Suprapubic skin (tissue), 4 donors: Measurements from ENCODE around the gene CPXM1. TPM values are rescaled to one million over a fixed set of nuclear protein-coding genes. Genes with fewer than 3 reads are reported as not detected.
A peak's percentile ranks its signal among the peaks of the same experiment; 100 is the strongest.
"Not testable (repeated sequence)": the region's sequence is repeated elsewhere in the genome, so short reads cannot be mapped to it uniquely, and the experiment has no call there.

Experiments
- DNase-seq, 2 donors: peaks; one replicate each; pipeline ENCODE4 v3.0.0-alpha.2; 2019; ENCODE audit warnings: low spot score in 2 of 2
- H3K27ac ChIP-seq: fragments of 200-600 bp; sonication (generic); one replicate; pipeline ENCODE4 v1.5.1; 2019
- H3K27me3 ChIP-seq: fragments of 200-600 bp; sonication (generic); one replicate; pipeline ENCODE4 v1.5.1; 2019
- H3K36me3 ChIP-seq: fragments of 200-600 bp; sonication (generic); one replicate; pipeline ENCODE4 v1.5.1; 2019
- H3K4me1 ChIP-seq: fragments of 200-600 bp; sonication (generic); one replicate; pipeline ENCODE4 v1.5.1; 2019
- H3K4me3 ChIP-seq: fragments of 200-600 bp; sonication (generic); one replicate; pipeline ENCODE4 v1.5.1; 2019; ENCODE audit warnings: mild to moderate bottlenecking
- H3K9me3 ChIP-seq: fragments of 200-600 bp; sonication (generic); one replicate; pipeline ENCODE4 v1.5.1; 2019
- EP300 ChIP-seq: sonication (generic); formaldehyde crosslinking; IDR thresholded peaks from one replicate; pipeline ENCODE4 v1.6.1; 2017; ENCODE audit warnings: antibody characterized with exemption
- POLR2A ChIP-seq, 2 donors: fragments of 450-650 bp; IDR thresholded peaks; one replicate each; pipeline ENCODE4 v1.6.1; 2017; ENCODE audit warnings: antibody characterized with exemption in 2 of 2, mild to moderate bottlenecking in 2 of 2, moderate library complexity in 2 of 2
- POLR2AphosphoS5 ChIP-seq, 3 donors: sonication (generic); formaldehyde crosslinking; IDR thresholded peaks; one replicate each; pipeline ENCODE4 v1.6.1; 2017; ENCODE audit warnings: antibody characterized with exemption in 3 of 3
- WGBS: methylation state at CpG from one replicate; pipeline ENCODE4 v1.1.5; 2018; 5-methylcytosine and 5-hydroxymethylcytosine counted together
- total RNA-seq, 4 donors: library from RNA; depleted of rRNA; stranded (reverse); fragments of >200 nt; gene quantifications; one replicate each; pipeline ENCODE4 v1.1.0, GENCODE V29; 2016
- TF ChIP-seq, protein P1 (sequence below), 2 donors: fragments of 200-600 bp in 1 of 2; fragments of 450-650 bp in 1 of 2; sonication (generic) in 1 of 2; IDR thresholded peaks; one replicate each; pipeline ENCODE4 v1.5.1; 2016 to 2019; ENCODE audit warnings: antibody characterized with exemption in 2 of 2, mild to moderate bottlenecking in 1 of 2, moderate library complexity in 1 of 2

Gene CPXM1
- total RNA-seq, 4 donors from 2014 or later: 1.5 to 5.1 (median 3.2) TPM

DNA sequence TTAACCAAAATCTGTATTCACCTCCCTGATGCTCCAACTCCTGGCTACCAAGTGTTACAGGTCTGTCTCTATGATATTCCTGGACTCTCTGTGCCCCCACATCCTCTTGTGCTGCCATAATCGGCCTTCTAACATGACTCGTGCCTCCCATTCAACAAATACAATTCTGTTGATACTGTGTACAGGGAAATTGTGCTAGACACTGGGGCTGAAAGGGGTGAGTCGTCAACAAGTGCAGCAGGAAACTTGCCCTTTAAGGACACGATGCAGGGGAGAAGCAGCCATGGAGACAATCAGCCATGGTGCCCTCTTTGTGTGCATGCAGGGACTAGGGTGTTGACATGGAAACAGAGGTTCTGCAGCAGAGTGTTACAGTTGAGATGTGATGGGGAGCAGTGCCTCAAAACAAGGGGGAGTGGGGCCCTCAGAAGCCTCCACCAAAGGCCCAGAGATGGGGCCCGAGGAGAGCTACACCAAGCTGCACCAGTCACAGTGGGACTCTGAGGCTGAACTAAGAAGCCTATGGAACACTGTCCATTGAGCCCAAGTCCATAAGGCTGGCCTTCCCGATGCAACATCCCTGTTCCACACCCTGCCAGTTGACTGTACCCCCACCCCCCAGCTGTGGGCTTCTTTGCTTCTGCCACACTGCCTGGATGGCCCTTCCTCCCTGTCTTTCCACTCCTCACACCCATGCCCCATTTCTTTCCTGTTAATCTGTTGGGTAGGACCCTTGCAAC lies 37.0 kb upstream of the CPXM1 start:
- H3K27me3 ChIP-seq: no peaks in the 10 kb centered on the region
- H3K36me3 ChIP-seq: peaks cover 12% of the 10 kb centered on the region
- WGBS: 87% methylated on average over 6 of the region's 6 CpGs
- peak in 1 of 2 donors; percentile 52 for DNase-seq
- H3K27ac ChIP-seq: no peak overlapping the region
- no peak overlapping the region for H3K4me3 ChIP-seq
- TF ChIP-seq EP300: no peak
- no peak for TF ChIP-seq POLR2A (IDR thresholded peaks at IDR 0.05)
- TF ChIP-seq, protein P1, sequence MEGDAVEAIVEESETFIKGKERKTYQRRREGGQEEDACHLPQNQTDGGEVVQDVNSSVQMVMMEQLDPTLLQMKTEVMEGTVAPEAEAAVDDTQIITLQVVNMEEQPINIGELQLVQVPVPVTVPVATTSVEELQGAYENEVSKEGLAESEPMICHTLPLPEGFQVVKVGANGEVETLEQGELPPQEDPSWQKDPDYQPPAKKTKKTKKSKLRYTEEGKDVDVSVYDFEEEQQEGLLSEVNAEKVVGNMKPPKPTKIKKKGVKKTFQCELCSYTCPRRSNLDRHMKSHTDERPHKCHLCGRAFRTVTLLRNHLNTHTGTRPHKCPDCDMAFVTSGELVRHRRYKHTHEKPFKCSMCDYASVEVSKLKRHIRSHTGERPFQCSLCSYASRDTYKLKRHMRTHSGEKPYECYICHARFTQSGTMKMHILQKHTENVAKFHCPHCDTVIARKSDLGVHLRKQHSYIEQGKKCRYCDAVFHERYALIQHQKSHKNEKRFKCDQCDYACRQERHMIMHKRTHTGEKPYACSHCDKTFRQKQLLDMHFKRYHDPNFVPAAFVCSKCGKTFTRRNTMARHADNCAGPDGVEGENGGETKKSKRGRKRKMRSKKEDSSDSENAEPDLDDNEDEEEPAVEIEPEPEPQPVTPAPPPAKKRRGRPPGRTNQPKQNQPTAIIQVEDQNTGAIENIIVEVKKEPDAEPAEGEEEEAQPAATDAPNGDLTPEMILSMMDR (IDR thresholded peaks at IDR 0.05): no peak
- no peak for TF ChIP-seq POLR2AphosphoS5 (IDR thresholded peaks at IDR 0.05)
- peaks cover 20% of the 10 kb centered on the region for H3K4me1 ChIP-seq
- no peaks in the 10 kb centered on the region for H3K9me3 ChIP-seq

DNA sequence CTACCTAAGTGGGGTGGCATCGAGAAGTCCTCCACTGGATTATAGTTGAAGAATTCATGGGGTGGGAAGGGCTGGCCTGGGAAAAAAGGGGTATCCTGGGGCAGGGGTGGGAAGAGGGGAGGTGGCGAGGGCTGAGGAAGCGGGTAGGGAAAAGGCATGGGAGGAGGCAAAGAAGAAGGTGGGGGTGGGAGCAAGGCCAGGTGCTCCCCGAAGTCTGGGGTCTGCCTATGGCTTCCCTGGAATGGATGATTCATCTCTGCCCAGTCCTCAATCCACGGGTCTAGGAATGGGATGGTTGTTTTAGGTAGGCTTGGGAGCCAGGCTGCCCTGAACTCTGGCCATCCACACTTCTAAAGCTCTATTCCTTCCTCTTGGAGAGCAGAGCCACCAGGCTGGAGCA lies 35.6 kb upstream of the CPXM1 start:
- no peak overlapping the region for H3K27ac ChIP-seq
- no peak for TF ChIP-seq EP300
- no peak for TF ChIP-seq POLR2A (IDR thresholded peaks at IDR 0.05)
- TF ChIP-seq, protein P1 (IDR thresholded peaks at IDR 0.05): no peak
- no peak for TF ChIP-seq POLR2AphosphoS5 (IDR thresholded peaks at IDR 0.05)
- no peaks in the 10 kb centered on the region for H3K27me3 ChIP-seq
- 72% methylated on average over 5 of the region's 5 CpGs for WGBS
- peak in 1 of 2 donors; percentile 50 for DNase-seq
- peaks cover 11% of the 10 kb centered on the region for H3K4me1 ChIP-seq
- H3K36me3 ChIP-seq: peaks cover 12% of the 10 kb centered on the region
- H3K4me3 ChIP-seq: no peak overlapping the region
- H3K9me3 ChIP-seq: no peaks in the 10 kb centered on the region

DNA sequence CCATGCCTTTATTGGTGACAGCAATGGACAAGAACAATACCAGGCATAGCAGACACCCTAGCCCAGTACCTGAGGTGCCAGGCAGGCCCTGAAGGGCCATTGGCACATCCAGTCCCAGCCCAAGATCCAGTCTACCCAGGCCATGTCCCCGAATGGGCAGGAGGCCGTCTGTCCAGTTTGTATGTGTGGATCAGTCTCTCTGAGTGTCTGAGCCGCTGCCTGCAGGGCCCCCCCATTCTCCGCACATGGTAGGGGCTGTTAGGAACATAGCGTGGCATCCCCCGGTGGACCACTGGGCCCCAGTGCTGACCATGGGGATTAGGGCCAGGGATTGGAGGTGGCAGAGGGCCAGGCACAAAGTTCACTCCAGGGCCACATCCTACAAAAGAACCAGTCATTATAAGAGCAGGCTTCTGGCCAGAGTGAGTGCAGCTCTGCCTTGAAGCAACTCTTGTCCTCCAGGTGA lies 34.9 kb upstream of the CPXM1 start:
- Histone ChIP-seq H3K4me3 (no peak overlapping the region), H3K36me3 (peaks cover 12% of the 10 kb centered on the region), H3K9me3 (no peaks in the 10 kb centered on the region), H3K4me1 (peaks cover 10% of the 10 kb centered on the region), H3K27me3 (no peaks in the 10 kb centered on the region), H3K27ac (no peak overlapping the region)
- WGBS: no CpG with 5 or more reads among the region's 6 CpGs
- TF ChIP-seq POLR2A (IDR thresholded peaks at IDR 0.05) (no peak), EP300 (no peak), POLR2AphosphoS5 (IDR thresholded peaks at IDR 0.05) (no peak)
- TF ChIP-seq, protein P1 (IDR thresholded peaks at IDR 0.05): no peak
- peak in 1 of 2 donors; percentile 43 for DNase-seq

DNA sequence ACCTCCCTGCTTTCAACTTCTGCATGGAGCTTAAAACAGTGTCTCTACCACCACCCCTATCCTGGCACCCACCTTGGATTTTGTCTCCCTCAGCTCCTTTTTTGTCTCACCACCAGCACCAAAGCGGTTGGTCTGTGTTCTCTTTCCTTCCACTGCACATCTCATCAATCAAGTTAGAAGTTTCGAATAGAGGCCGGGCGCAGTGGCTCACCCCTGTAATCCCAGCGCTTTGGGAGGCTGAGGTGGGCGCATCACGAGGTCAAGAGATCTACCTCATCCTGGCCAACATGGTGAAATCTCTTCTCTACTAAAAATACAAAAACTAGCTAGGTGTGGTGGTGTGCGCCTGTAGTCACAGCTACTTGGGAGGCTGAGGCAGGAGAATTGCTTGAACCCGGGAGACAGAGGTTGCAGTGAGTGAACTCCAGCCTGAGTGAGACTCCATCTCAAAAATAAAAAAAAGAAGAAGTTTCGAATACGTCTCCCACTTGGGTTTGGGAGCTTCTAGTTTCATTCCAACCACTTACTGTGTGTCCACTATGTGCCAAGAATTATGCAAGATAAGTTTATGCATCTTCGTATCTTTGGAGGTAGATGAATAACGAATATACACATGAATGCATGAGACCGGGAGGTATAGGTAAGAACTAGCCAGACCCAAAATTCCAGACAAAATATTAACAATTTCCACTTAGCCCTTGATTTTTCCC lies 34.1 kb upstream of the CPXM1 start:
- Histone ChIP-seq H3K9me3 (no peaks in the 10 kb centered on the region), H3K27ac (no peak overlapping the region), H3K4me1 (peaks cover 1% of the 10 kb centered on the region), H3K27me3 (no peaks in the 10 kb centered on the region), H3K36me3 (peaks cover 12% of the 10 kb centered on the region), H3K4me3 (no peak overlapping the region)
- peak in 1 of 2 donors; percentile 35 for DNase-seq
- WGBS: 96% methylated on average over 14 of the region's 14 CpGs
- TF ChIP-seq, protein P1 (IDR thresholded peaks at IDR 0.05): no peak
- TF ChIP-seq POLR2AphosphoS5 (IDR thresholded peaks at IDR 0.05) (no peak), POLR2A (IDR thresholded peaks at IDR 0.05) (no peak), EP300 (no peak)

DNA sequence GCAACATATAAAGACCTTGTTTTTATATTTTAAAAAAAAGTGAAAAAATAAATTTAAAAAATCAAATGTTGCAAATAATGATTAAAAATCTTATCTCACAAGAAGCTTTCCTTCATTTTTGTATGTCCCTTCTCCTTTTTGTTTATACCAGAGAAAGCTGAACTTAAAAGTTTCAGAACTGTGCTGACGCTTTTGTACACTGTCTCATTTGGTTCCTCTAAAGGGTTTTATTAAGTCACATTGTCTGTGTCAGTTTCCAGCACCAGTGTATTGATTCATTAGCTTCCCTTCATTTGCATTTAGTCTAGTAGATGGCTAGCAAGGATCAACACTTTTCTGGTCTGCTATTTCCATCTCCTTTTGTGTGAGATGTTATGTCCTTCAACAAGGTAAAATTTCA lies 33.3 kb upstream of the CPXM1 start:
- Histone ChIP-seq H3K27me3 (no peaks in the 10 kb centered on the region), H3K4me3 (no peak overlapping the region), H3K36me3 (peaks cover 12% of the 10 kb centered on the region), H3K4me1 (no peaks in the 10 kb centered on the region), H3K9me3 (no peaks in the 10 kb centered on the region), H3K27ac (no peak overlapping the region)
- TF ChIP-seq POLR2A (IDR thresholded peaks at IDR 0.05) (no peak), EP300 (no peak), POLR2AphosphoS5 (IDR thresholded peaks at IDR 0.05) (no peak)
- TF ChIP-seq, protein P1 (IDR thresholded peaks at IDR 0.05): no peak
- DNase-seq: no peak
- 87% methylated on average over 1 of the region's 1 CpG for WGBS

DNA sequence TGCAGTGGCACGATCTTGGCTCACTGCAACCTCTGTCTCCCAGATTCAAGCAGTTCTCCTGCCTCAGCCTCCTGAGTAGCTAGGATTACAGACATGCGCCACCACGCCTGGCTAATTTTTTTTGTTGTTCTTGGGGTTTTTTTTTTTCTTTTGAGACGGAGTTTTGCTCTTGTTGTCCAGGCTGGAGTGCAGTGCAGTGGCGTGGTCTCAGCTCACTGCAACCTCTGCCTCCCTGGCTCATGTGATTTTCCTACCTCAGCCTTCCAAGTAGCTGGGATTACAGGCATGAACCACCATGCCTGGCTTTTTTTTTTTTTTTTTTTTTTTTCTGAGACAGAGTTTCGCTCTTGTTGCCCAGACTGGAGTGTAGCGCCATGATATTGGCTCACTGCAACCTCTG lies 30.8 kb upstream of the CPXM1 start:
- peak in 1 of 2 donors; percentile 41 for DNase-seq
- H3K27me3 ChIP-seq: peaks cover 13% of the 10 kb centered on the region
- H3K36me3 ChIP-seq, H3K4me1 ChIP-seq, H3K9me3 ChIP-seq, H3K4me3 ChIP-seq, H3K27ac ChIP-seq: not testable (repeated sequence)
- 80% methylated on average over 7 of the region's 7 CpGs for WGBS
